Fibroblast of skin of scalp (primary cell): Measurements from ENCODE around the gene CCDC110. TPM values are rescaled to one million over a fixed set of nuclear protein-coding genes. Genes with fewer than 3 reads are reported as not detected.
A peak's percentile ranks its signal among the peaks of the same experiment; 100 is the strongest.
"Not testable (repeated sequence)": the region's sequence is repeated elsewhere in the genome, so short reads cannot be mapped to it uniquely, and the experiment has no call there.

Source experiments
- DNase-seq: peaks from one replicate; pipeline ENCODE4 v3.0.0-alpha.2; 2013
- polyA plus RNA-seq, 2 experiments: library from polyadenylated mRNA; unstranded; fragments of 120-200 nt; gene quantifications; one replicate each; pipeline ENCODE4 v1.2.1, GENCODE V29; 2013; ENCODE audit not compliant: insufficient read length in 2 of 2

Gene CCDC110
- 0.54 TPM for polyA plus RNA-seq (2013, experiment 1 of 2; ENCODE audit: insufficient read length)
- polyA plus RNA-seq (2013, experiment 2 of 2; ENCODE audit: insufficient read length) = 0.37 TPM

DNA sequence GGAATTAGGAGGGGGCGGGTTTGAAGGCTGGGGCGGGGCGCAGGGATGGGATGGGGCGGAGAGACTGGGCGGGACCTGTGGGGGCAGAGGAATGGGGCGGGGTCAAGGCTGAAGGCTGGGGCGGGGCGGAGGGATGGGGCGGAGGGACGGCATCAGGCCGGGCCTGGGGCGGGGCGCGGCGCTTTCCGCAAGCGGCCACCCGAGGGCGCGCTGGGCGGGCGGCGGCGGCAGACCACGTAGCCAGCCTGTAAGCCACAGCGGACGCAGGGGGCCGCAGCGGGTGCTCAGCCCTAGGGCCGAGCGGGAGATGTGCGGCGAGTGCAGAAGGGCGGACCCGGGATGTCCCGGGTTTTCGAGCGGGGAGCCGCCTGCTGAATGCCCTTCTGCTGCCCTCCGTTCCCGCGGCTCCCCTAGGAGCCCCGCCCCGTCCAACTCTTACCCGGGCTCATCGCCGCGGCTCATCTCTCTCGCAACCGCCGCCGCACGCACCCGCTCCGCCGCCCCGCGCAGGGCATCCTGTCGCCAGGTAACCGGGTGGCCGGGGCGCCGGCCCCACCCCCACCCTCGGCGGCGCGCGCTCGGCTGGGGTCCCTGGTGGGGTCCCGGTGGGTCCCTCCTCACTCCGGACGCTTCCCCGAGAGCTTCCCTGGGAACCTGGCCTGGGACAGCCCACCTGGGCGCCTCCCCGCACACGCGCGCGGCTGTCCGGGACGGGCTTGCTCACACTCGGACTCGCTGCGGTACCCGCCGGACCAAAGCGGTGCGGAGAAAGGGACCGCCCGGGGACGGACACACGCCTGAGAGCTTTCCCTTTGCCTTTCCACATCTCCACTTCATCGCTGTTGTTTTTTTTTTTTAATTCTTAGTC, at the start of gene CCDC110:
TSS of gene CCDC110 (minus strand) at position 499 of the 868 bp plus-strand sequence. CDS start at position 449, 50 bp downstream.
- DNase-seq = peak; percentile 95

DNA sequence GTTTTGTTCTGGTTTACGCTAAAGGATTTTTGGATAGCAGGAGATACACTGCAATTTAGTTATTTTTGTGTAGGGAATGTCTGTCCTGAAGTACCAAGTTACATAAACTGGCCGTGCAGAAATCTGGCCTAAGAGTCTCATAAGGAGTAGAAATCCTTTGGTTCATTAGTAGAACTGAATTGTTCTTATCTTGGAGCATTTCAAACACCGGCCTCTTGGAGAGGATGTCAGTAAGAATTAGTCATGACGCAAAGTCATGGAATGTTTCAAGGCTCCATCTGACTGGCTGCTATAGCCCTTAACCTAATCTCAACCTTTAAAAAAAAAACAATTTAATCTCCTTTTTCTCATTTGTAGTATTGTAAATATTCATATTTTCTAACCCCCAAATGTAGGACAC, 48.6 kb upstream of the CCDC110 start:
- no peak for DNase-seq

DNA sequence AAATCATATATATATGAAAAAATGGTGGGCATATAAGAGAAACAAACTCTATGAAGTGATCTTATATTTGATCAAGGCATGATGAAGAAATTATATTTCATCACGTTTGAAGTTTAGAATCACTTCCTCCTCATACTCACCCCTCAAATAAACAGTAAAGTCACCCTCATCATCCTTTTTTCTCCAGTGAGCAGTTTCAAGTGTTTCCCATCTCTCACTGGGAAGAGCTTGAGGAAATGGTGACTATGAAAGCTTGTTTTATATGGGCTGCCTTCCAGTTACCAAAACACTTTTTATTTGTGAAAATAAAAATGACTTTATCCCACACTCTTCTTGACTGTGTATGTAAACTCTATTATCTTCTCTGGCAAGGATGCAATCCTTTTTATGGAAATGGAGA, 47.0 kb upstream of the CCDC110 start:
- DNase-seq = no peak

DNA sequence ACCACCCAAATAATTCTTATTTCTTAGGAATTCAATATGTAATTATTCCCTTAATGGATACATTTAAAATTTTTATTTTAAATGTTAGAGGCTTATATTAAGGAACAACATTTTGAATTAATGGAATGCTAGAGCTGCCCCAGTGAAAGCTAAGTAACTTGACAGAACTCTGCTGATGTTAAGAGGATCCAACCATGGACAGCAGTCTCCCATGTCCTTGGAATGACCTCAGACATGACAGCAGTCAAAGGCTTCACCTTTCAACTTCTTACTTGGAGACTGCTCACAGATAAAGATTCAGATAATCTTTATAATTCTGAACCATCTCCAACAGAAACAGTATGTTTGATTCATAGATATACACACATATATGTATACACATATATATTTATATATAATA, 46.5 kb upstream of the CCDC110 start:
- DNase-seq = no peak

DNA sequence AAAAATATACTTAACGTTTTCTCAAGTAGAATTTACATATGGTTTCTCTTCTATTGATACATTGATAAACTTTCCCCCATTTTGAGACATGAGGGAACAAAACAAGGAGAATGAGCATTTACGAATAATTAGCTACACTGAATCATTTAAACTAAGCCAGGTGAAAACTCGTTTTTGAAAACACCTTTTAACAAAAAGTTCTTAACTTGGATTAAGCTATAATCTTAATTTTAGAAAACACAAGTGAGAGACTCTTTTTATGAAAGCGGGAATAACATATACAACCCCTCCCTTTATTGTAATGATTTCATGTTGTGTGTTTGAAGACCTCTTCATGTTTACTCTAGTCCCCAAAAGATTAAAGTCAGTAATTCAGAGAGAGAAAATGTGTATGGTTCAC, 43.7 kb upstream of the CCDC110 start:
- no peak for DNase-seq

DNA sequence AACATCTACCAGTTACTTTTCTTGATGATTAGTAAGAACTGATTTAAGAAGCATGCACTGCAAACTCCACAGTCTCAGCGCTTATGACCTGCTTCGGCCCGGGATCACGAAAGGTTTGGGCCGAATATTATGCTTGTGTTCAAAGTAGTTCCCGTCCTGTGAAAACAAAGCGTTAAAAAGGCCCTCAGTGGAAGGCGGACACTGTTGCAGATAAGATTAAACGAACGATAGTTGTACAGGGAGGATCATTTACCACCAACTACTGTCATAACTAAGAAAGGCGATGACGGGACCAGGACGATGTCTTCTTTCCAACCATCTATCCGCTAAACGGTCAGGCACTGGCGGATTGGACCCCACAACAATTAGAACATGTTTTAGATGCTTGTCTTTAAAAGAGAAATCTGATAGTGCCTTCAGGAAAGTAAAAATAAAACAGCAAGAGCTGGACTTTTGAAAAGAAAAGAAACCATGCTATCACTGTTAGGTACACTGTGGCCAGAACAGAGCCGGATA, 42.7 kb upstream of the CCDC110 start:
- DNase-seq = no peak

DNA sequence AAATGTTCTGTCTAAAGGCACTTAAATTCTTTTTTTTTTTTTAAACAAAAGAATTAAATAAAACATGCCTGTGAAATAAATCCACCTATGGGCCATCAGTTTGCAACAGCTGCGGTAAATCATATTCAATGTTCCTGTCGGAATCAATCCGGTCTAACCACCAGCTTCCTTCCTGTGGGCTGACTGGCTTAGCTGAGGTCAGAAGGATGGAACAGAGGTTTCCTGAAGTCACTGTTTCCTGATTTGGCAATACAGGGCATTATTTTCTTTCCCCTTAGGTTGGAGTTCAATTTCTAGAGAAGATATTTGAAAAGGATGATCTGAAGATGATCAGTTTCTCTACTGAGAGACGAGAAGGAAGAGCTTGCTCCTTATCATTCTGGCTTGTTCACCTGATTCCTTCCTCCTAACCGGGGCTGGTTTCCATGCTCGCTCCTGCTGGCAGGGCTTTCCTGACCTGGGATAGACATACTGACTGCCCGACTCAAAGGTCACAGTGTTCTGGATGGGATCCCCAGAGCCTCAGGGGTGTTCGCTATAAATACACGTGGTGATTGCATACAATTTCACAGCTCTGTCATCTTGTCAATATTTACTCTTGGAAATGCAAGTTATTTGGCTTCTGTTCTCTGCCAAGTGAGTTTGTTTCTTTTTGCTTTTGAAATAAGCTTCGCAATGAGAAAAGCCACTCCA, 42.1 kb upstream of the CCDC110 start:
- no peak for DNase-seq

DNA sequence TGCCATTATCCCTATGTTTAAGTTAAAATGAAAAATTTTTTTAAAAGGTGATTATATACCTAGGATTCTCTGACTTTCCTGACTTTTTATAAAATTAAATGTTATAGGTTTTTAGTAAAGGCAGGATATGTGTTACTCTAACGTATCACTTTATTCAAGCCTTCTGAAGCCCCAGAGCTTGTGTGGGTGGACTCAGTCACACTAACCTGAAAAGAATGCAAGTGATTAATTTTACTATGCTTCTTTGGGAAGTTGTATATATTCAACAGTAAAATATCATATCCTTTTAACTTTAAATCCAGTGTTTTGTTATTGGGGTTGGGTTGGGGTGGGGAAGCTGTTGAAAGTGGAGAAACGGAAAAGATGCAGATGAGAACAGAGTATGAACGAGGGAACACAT, 41.0 kb upstream of the CCDC110 start:
- DNase-seq = no peak

DNA sequence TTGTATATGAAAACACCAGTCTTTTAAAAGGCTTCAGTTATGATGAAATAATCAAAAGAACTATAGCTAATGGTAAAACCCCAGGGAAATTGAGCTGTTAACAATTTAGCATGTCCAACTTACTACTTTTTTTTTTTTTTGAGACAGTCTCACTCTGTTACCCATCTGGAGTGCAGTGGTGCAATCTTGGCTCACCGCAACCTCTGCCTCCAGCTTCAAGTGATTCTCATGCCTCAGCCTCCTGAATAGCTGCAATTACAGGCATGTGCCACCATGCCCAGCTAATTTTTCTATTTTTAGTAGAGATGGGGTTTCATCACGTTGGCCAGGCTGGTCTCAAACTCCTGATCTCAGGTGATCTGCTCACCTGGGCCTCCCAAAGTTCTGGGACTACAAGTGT, 39.7 kb upstream of the CCDC110 start:
- DNase-seq = not testable (repeated sequence)

DNA sequence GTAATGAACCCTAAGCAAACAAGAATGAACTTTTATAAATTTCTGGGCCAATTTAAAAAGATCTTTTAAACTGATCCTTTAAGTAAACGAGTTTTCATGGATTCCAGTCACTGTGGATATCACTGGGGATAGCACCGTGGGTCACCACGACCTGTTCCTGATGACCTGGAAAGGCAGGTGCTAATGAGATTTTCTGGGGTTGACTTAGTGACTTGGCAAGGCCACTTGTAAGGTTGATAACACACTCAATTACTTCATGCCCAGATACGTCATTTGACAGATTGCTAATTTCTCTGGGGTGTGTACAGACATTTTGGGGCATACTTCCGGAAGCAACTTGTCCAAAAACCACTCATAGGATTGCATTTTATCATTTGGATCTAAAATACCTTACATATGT, 39.3 kb upstream of the CCDC110 start:
- no peak for DNase-seq

DNA sequence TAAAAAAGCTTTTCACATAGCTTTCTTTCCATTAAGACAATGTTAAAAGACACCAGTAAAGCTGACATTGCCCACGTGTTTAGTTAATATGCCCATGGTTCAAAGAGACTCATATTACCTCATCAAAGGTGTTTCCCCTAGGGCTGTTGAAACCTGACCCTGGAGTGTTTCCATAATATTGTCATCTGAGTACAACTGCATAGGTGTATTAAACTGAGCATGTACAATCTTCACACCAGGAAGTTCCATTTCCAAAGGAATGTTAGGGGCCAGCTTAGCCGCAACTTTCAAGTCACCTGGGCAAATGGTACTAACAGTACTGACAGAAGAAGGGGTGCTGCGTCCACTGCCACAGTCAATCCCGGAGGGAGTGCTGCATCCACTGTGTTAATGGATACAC, 36.6 kb upstream of the CCDC110 start:
- no peak for DNase-seq

DNA sequence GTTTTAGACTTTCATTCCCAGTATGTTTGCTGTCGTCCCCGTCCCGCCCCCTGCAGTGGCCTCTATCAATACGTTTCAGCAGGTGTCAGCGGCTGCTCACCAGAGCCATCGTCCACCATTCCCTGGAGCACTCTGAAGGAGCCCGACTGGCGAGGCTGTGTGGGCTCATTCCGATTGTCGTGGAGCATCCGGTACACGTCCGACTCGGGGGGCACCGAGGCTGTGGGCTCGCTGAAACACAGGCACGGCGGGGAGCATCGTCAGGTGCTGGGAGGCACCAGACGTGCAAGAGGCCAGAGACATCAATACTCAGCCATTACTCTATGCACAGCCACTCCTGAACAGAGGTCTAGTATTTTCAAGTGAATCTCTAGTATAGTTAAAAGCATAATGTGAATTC, 34.9 kb upstream of the CCDC110 start:
- no peak for DNase-seq

DNA sequence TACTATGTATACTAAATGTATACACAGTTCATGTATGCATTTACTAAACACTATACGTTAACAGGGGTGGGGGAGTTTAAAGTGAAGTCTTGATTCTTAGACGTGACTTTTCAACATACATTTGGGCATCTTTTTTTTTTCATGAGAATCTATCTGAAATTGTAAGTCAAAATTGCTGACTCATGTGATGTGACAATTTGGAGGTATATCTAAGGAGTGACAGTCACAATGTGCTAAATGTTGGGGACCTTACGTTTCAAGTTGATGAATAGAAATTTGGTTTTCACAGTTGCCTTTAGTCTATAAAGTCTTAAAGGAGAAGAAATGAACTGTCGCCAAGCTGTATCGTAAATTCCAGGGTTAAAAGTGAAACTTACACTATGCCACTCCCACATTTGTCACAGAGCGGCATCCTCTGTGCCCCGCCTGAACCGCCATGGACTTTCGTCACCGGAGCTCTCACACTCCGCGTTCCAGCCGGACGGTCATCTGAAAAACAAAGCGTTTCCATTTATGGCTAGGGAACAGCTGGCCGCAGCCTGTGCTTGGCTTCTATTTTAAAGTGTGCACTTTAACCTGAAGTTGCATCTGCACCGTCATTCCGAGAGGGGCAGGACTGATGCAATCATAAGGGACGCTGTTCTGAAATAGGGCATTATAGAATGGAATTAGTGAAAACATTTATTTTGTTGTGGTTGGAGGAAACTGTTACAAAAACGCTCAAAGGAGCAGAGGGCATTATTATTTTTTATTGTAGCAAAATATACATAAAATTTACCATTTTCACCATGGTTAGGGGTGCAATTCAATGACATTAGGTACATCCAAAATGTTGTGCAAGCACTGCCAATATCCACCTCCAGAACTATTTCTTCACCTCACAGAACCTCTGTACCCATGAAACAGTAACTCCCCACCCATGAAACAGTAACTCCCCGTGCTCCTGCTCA, 32.8 kb upstream of the CCDC110 start:
- no peak for DNase-seq

DNA sequence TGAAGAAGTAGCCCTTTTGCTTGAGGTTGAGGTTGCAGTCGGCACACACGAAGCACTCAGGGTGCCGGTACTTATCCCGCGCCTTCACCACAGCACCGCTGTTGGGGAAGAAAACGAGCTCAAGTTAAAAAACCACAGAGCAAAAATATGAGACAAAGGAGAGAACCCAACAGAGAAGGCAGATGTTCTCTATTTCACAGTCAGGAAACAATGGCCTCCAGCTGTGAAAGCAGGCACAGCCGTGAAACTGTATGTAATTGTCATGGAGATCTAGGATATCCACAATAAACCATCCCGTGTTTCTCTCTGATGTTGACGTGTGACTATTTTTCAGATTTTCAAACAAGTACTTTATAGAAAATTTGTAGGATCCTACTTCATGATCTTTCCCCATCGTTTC, 30.9 kb upstream of the CCDC110 start:
- no peak for DNase-seq

DNA sequence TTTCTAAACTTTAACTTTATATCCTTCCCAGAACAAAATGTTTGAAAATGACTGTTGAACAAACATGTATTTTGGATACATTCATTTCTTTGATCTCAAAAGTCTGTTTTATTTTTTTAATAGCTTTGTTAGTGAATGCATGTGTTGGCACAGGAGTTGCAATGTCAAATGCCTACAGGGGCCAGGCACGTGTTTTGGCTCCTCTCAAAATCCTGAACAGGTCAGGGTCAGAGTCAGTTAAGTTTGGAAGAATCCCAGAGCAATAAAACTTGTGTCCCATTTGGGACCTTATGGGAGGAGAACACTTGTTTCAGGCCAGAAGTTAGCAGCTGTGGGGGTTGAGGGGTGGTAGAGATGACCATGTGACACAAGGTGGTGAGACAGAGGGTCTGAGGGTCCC, 29.0 kb upstream of the CCDC110 start:
- no peak for DNase-seq

DNA sequence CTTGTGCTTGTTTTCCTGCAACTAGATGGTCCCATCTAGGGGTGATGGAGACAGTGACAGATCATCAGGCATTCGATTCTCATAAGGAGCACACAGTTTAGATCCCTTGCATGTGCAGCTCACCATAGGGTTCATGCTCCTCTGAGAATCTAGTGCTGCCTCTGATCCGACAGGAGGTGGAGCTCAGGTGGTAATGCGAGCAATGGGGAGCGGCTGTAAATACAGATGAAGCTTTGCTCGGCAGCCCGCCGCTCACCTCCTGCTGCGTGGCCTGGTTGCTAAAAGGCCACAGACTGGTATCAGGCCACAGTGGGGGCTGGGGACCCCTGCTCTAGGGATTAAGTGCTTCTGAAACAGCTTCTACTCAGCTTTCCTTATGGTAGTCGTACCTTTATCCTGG, 28.5 kb upstream of the CCDC110 start:
- DNase-seq = no peak

DNA sequence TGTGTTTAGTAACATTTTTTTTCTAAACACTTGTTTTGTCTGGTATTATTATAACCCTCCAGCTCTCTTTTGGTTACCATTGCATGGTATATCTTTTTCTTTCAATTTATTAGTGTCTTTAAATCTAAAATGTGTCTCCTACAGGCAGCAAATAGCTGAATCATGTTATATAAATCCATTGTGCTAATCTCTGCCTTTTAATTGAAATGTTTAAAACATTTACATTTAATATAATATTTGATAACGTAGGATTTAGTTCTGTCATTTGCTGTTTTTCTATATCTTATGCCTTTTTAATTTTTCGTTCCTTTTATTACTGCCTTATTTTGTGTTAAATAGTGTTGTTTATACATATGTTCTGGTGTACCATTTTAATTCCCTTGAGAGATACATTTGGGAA, 17.1 kb upstream of the CCDC110 start:
- DNase-seq = no peak

DNA sequence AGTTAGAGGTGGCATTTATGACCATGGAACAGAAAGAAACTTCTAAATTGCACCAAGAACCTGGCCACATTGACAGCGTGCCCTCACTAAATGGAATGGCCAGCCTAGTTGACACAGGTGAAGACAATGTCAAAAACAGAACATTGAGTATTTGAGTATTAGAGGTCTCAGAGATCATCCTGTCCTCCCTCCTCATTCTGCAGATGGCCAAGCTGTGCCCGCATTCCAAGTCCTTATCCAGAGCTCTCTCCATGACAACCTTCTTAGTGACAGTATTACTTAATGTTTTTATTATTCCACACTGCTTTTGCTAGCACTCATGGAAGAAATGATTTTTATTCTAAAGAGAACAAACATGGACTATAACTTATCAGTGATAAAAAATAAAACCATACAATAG, 9.9 kb upstream of the CCDC110 start:
- no peak for DNase-seq

DNA sequence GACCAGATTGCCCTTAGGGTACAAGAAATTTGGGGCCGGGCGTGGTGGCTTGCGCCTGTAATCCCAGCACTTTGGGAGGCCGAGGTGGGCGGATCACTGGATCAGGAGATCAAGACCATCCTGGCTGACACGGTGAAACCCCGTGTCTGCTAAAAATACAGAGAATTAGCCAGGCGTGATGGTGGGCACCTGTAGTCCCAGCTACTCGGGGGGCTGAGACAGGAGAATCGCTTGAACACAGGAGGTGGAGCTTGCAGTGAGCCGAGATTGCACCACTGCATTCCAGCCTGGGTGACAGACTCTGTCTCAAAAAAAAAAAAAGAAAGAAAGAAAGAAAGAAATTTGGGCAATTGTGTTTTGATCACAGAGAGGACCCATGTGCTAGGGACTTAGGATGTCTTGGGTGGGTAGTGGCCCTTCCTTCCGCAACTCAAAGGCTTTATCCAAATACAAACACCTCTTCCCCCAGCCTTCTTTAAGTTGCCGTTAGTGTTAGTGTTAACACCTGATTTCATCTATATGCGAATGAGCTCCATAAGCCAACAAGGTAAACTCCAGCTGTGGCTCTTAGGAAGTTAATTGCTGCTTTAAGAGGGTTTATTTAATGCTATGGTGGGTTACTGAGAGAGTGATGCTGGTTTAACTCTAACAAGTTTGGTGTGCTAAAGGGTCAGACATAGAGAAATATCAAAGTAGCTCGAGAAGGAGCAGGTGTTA, 8.6 kb upstream of the CCDC110 start:
- DNase-seq = no peak

DNA sequence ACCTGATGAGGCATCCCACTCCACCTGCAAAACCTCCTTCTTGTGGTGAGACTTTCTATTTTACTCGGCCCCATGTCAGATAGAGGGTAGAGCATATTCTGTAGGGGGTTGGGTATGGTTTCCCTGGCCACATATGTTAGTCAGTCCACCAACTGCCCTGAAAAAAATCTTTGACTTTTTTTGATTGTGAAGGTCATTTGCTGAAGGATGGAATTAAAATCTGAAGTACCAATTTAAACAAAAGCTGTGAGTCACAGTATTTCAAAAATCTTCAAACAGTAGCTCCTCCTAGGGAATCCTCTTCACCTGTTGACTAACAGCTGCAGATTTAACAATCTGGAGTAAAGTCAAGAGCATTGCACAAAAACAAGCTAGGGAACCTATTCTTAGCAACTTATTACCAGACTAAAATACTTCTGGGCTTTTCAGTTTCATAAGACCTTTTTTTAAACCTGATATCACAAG, 8.0 kb upstream of the CCDC110 start:
- DNase-seq = no peak

DNA sequence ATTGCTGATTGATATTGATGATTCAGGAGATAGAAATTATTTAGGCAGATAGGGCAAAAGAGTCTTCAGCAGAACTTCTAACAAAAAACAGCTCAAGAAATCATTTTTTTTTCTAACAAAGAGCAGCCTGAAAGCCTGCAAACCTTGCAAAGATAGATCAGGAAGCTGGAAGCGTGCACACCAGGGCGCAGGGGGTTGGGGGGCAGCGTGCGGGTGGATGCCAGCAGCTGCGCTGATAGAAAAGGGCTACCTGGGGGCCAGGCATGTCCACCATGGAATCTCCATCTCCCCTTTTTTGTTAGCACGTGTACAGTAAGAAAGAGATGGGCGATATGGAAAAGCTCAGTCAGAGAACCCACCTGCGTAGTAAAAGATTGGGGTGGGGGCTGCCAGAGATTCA, 1.7 kb upstream of the CCDC110 start:
- no peak for DNase-seq

DNA sequence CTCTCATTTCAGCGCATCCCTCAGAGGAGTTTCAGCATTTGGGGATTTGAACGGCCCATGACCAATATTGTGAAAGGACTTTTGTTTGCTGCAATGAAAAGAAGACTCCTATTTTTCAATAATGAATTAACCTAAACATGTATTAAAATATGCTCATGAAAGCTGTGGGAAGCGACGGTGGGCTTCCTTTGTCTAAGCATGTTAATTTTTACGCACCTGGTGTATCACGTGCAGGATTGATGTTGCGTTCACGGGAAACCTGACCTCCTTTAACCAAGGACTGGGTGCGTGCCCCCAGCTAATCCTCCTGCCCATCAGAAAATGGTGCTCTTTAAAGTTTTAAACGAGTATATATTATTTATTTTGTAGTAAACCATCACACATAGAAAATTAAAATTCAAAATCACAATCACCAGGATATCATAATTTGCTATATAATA, 590 bp upstream of the CCDC110 start:
- no peak for DNase-seq
